ENCODE data around the gene FANCL.
"Not testable (repeated sequence)": the region's sequence is repeated elsewhere in the genome, so short reads cannot be mapped to it uniquely, and the experiment has no call there.

GRCh38 chr2:58210951-58211568 lies 30.1 kb downstream of the FANCL start:
- TF ChIP-seq, protein P1, sequence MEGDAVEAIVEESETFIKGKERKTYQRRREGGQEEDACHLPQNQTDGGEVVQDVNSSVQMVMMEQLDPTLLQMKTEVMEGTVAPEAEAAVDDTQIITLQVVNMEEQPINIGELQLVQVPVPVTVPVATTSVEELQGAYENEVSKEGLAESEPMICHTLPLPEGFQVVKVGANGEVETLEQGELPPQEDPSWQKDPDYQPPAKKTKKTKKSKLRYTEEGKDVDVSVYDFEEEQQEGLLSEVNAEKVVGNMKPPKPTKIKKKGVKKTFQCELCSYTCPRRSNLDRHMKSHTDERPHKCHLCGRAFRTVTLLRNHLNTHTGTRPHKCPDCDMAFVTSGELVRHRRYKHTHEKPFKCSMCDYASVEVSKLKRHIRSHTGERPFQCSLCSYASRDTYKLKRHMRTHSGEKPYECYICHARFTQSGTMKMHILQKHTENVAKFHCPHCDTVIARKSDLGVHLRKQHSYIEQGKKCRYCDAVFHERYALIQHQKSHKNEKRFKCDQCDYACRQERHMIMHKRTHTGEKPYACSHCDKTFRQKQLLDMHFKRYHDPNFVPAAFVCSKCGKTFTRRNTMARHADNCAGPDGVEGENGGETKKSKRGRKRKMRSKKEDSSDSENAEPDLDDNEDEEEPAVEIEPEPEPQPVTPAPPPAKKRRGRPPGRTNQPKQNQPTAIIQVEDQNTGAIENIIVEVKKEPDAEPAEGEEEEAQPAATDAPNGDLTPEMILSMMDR (IDR thresholded peaks at IDR 0.05), result not testable (repeated sequence)
- not testable (repeated sequence) for TF ChIP-seq ATOH8 (CRISPR knock-in tag; IDR thresholded peaks at IDR 0.05; ENCODE audit: low read depth); HDAC2 (IDR thresholded peaks at IDR 0.05); HEYL (CRISPR knock-in tag; IDR thresholded peaks at IDR 0.05); JUNB (IDR thresholded peaks at IDR 0.05); PHF8 (IDR thresholded peaks at IDR 0.05; ENCODE audit: borderline replicate concordance, low read depth); ELK1 (IDR thresholded peaks at IDR 0.05; ENCODE audit: low read depth, low read length); REST (IDR thresholded peaks at IDR 0.05); FOSB (CRISPR knock-in tag; IDR thresholded peaks at IDR 0.05); POLR2A (IDR thresholded peaks at IDR 0.05; ENCODE audit: low read length); MYC (IDR thresholded peaks at IDR 0.05; ENCODE audit: borderline replicate concordance, low read length); RCOR1 (IDR thresholded peaks at IDR 0.05; ENCODE audit: low read depth, low read length)
- TF ChIP-seq, protein P2, sequence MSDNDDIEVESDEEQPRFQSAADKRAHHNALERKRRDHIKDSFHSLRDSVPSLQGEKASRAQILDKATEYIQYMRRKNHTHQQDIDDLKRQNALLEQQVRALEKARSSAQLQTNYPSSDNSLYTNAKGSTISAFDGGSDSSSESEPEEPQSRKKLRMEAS (IDR thresholded peaks at IDR 0.05), result not testable (repeated sequence)

All from A549 (cell line).